HG03066 (cell line): ENCODE data around the gene CSF1.
A peak's percentile ranks its signal among the peaks of the same experiment; 100 is the strongest.

Source experiments
- ATAC-seq: cut with Tn5 transposase; IDR thresholded peaks from one replicate; pipeline ENCODE4 v1.9.1; 2021; ENCODE audit warnings: low read depth; ENCODE audit not compliant: unreplicated experiment

Gene CSF1

GRCh38 chr1:109901141-109901523 is 9.5 kb upstream of the CSF1 start:
- ATAC-seq: no peak

GRCh38 chr1:109901524-109902145 is 9.0 kb upstream of the CSF1 start:
- ATAC-seq: no peak

- ATAC-seq: no peak
Observed at GRCh38 chr1:109902204-109902985, 8.3 kb upstream of the CSF1 start.

- ATAC-seq: no peak
Observed at GRCh38 chr1:109903376-109903930, 7.2 kb upstream of the CSF1 start.

DNA sequence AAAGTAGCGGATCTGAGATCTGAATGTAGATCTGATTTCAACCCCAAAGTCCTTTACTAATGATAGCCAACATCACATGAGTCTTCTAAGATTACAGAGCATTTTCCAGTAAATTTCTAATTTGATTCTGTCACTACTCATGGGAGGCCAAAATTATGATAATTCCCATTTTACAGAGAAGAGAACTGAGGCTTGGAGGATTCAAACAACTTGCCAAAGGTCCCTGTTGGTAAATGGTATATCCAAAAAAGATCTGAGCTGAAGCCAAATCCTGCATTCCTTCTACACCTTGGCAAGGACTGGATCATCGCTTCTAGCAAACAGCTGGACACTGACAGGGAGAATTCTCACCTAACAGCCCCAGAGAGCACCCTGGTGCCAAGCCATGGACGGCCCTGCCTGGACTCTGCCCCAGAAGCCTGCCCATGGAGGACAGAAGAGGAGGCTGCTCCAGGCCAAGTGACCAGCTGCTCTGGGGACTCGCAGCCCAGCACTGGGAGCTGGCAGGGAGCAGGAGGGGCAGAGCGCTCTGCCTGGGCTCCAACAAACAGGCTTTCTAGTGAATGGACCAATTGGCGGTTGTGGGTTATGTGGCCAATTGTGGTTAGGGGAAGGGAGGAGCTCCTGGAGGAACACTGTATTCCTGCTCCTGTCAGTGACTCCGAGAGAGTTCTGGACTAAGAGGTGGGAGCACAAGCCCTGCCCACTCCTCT is 6.4 kb upstream of the CSF1 start:
- no peak for ATAC-seq

DNA sequence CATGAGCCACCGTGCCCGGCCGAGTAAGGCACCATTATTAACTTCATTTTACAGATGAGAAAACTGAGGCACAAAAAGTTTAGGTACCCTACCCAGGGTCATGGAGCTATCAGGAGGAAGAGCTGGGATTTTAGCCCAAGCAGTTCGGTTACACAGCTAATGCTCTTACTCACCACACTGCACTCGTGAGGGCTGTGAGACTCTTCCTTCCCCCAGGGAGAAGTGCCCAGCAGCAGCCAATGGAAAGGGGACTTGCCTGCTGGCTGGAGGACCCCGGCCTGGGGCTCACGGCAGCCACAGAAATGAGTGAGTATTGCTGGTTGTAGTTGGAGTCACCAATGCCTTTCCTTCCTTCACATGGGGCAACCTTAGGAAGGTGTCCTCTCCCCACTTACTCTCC is 5.2 kb upstream of the CSF1 start:
- no peak for ATAC-seq

DNA sequence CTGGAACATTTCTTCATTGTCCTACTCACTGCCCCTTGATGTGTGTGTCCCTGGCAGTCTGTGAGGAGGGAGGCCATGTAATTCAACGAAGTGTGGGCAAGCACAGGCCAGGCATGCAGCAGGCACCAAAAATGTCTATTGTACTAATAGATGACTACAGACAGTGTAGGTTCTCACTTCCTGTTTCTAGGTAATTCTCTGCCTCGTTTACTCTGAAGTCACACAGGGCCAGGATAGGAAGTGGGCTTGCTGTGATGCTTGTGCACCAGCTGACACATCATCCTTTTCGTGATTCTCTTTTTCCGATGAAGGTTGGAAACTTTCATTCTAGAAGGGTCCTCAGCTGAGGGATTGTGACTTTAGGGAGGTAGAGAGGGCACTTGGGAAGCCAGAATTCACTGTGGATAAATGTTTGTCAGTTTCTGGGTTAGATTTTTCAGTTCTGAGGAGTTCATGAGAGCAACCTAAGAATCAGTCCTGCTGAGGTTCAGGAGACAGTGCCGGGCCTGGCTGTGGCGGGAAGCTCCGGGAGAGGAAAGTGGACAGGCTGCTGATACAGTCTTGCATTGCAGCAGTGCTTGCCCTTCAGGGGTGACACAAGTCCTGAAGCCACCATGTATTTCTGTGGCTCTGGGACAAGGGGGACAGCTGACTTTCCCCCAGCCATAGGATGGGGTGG is 4.3 kb upstream of the CSF1 start:
- ATAC-seq: peak; percentile 86

GRCh38 chr1:109906839-109907180 is 3.8 kb upstream of the CSF1 start:
- ATAC-seq: no peak

GRCh38 chr1:109907190-109907774 is 3.4 kb upstream of the CSF1 start:
- no peak for ATAC-seq

- no peak for ATAC-seq
Observed at GRCh38 chr1:109908836-109909235, 1.8 kb upstream of the CSF1 start.

DNA sequence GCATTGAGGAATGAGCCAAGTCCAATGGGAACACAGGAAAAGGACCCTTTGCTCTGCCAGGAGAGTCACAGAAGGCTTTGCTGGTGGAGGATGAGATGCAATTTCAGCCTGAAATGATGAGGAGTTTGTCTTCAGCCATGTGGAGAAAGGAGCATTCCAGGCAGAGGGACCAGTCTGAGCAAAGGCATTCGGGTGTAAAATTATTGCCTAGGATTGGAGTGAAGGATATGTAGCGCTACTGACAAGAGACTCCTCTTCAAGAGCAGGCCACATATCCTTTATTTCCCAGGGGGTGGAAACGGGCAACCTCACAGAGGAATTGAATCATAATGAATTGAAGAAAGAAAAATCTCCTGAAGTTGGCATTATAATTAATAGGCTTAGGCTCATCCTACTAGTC is 1.1 kb upstream of the CSF1 start:
- ATAC-seq: no peak

- ATAC-seq: no peak
Observed at GRCh38 chr1:109910963-109911798, 532 bp downstream of the CSF1 start.

- ATAC-seq: no peak
Observed at GRCh38 chr1:109912214-109912861, 1.7 kb downstream of the CSF1 start.

DNA sequence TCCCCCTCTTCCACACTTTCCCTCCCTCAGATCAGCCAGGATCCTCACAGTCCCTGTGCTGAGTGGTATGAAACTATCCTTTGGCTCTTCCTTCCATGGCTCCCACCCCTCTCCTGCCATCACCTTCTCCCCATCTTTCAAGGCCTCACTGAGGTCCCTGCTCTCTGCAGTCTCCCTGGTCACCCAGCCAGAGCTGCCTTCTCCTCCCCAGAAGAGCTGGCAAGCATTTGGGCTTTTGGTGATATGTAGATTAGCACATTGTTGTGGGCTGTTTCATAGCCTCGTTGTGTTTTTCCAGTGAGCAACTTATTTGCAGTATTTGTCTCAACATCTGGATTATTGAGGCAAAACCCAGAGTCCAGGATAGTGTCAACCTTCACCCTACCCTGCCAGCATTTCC is 2.2 kb downstream of the CSF1 start:
- no peak for ATAC-seq

- ATAC-seq: no peak
Observed at GRCh38 chr1:109913360-109913879, 2.8 kb downstream of the CSF1 start.

DNA sequence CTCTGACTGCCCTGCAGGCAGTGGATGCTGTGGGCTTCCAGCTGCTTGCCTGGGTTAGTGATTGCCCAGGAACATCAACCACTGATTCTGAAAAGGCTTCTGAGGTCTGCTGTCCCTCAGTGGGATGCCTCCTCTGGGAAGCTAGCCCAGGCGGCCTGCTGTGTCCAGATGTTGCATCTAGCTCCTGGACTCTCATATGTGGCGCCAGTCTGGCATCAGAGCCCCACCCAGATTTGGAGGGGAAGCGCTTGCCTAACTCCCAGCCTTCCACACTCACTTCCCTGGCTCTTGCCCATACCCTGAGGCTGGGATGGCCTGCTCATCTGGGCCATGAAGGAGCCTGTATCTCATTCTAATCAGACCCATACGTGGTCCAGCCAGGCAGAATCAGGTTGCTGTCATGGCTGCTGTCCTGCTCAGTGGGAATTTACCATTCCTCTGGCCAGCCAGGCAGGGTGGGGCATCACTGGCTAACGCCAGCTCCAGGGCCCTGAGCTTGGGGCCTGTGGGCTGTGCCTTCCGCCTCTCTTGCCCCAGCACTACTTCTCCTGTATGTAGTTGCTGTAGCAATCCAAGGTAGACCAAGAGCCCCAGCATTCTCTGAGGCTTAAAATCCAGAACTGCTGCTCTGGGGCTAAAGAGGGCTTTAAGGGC is 4.1 kb downstream of the CSF1 start:
- no peak for ATAC-seq

DNA sequence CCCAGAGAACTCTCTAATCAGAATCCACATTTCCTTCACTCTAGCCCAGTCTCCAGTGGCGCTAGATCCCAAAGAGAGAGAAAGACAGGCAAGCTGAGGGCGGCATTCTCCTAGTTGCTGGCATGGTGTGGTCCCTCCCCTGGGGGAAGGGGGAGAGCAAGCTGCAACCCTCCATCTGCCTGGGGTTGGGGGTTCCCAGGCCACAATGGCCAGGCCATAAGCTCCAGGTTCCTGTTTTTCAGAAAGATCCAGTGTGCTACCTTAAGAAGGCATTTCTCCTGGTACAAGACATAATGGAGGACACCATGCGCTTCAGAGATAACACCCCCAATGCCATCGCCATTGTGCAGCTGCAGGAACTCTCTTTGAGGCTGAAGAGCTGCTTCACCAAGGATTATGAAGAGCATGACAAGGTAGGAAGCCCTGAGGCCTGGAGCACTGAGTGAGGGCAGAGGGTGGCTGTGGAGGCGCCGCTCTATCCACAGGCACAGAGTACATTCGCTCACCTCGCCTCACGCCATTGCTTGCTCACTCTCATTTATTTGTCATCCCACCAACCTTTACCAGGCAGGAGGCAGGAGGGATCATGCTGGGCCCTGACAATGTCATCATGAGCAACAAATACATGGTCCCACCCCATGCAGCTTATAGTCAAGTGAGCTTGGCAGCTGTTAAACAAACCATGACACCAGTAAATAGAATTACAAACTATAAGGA is 6.6 kb downstream of the CSF1 start:
- ATAC-seq: no peak
